Measurements from ENCODE around the gene BICRAL. TPM values are rescaled to one million over a fixed set of nuclear protein-coding genes. Genes with fewer than 3 reads are reported as not detected.

BICRAL gene
- total and polyA plus RNA-seq, 2 donors (not counting 3 experiments of a cell fraction or from before 2014, with no cell fraction given), result 5.6 to 6.8 TPM

- FAIRE-seq (no peak), DNase-seq (ENCODE audit: low read depth, low spot score) (no peak)
- intact Hi-C loops (cut with micrococcal nuclease), result no loop called here
- CTCF ChIA-PET, result interaction anchor here (0.8 to 1.7 kb wide), 4 partner anchors 9 to 43 kb away, joined by 3 to 6 read pairs (median 4); partner anchors contain the start of genes BICRAL and TBCC
- H3K4me1 ChIP-seq (ENCODE audit: control insufficient read depth, extremely low read depth, insufficient read depth, low read length), result peaks cover 16% of the 10 kb centered on the region
- no peaks in the 10 kb centered on the region for H3K36me3 ChIP-seq (ENCODE audit: control insufficient read depth in 2 of 2, extremely low read depth in 1 of 2, insufficient read depth in 2 of 2, low read length in 2 of 2)
- no peak overlapping the region for H2AFZ ChIP-seq (ENCODE audit: low read depth, low read length)
- no peaks in the 10 kb centered on the region for H4K20me1 ChIP-seq (replicated peaks; ENCODE audit: control insufficient read depth, extremely low read depth, insufficient read depth, low read length)
- H3K79me2 ChIP-seq (ENCODE audit: control insufficient read depth, insufficient read depth, low read length), result no peaks in the 10 kb centered on the region
- dilution Hi-C loops (cut with MboI; ENCODE audit: extremely low pct_ligation_motif_present, low sequenced_read_pairs), result no loop called here
- no peak overlapping the region for H3K4me3 ChIP-seq (replicated peaks in 1 of 3; ENCODE audit: insufficient read depth in 1 of 3, low read depth in 1 of 3, low read length in 3 of 3)
- H3K9ac ChIP-seq (replicated peaks; ENCODE audit: extremely low read depth, insufficient read depth, low read length), result no peak overlapping the region
- POLR2A ChIA-PET, result interaction anchor here (0.6 to 1.4 kb wide), 2 partner anchors 13 to 40 kb away, joined by 3 to 8 read pairs; partner anchors contain the start of gene BICRAL
- no peaks in the 10 kb centered on the region for H3K9me1 ChIP-seq (replicated peaks; ENCODE audit: control insufficient read depth, extremely low read depth, insufficient read depth, low read length)
- H3K27ac ChIP-seq (ENCODE audit: insufficient read depth, low read depth, low read length), result no peak overlapping the region
- H3K9me3 ChIP-seq (replicated peaks; ENCODE audit: control insufficient read depth, insufficient read depth, low read length), result no peaks in the 10 kb centered on the region
- no TSS peak for BruUV-seq (replicated peaks)
- H3K27me3 ChIP-seq (ENCODE audit: control insufficient read depth in 2 of 2, insufficient read depth in 2 of 2, low read length in 2 of 2), result no peaks in the 10 kb centered on the region
- no peak for TF ChIP-seq MAX (IDR thresholded peaks at IDR 0.05; ENCODE audit: insufficient read depth, insufficient read length)
- TF ChIP-seq POLR2A (IDR thresholded peaks at IDR 0.05; ENCODE audit: low read depth, low read length), result no peak
- no peak for TF ChIP-seq EZH2 (IDR thresholded peaks at IDR 0.05; ENCODE audit: borderline replicate concordance, low read depth, low read length, severe bottlenecking)
- no peak for TF ChIP-seq POLR2AphosphoS5 (IDR thresholded peaks at IDR 0.05; ENCODE audit: insufficient read depth, low read depth, low read length)
- no peak for TF ChIP-seq FOS (IDR thresholded peaks at IDR 0.05; ENCODE audit: borderline replicate concordance, insufficient read depth, low read length)
- no peak for TF ChIP-seq GATA2 (IDR thresholded peaks at IDR 0.05; ENCODE audit: insufficient read depth, insufficient read length, low read depth, low read length)
- no peak for TF ChIP-seq CTCF (IDR thresholded peaks at IDR 0.05; ENCODE audit: extremely low read depth in 1 of 2, insufficient read depth in 1 of 2, low read depth in 1 of 2, low read length in 2 of 2)
- TF ChIP-seq JUN (IDR thresholded peaks at IDR 0.05; ENCODE audit: borderline replicate concordance, insufficient read depth, insufficient read length, low read depth), result no peak
- TF ChIP-seq MYC (IDR thresholded peaks at IDR 0.05; ENCODE audit: low read depth, low read length), result no peak
- H3K4me2 ChIP-seq (ENCODE audit: insufficient read depth, low read length), result no peak overlapping the region
Measured at GRCh38 chr6:42769051-42769450, 12.8 kb upstream of the BICRAL start.

Measured in endothelial cell of umbilical vein (primary cell).